Stimulated activated CD8-positive, alpha-beta memory T cell treated with anti-CD3 and anti-CD28 coated beads, Interleukin-4, amount 100 ng/mL, for 24 hours (primary cell): ENCODE results near the gene CD58.
"Not testable (repeated sequence)": the region's sequence is repeated elsewhere in the genome, so short reads cannot be mapped to it uniquely, and the experiment has no call there.

ENCODE experiments used
- DNase-seq: peaks from one replicate; pipeline ENCODE4 v3.0.0-alpha.2; 2020; ENCODE audit warnings: low read depth

CD58 gene

DNA sequence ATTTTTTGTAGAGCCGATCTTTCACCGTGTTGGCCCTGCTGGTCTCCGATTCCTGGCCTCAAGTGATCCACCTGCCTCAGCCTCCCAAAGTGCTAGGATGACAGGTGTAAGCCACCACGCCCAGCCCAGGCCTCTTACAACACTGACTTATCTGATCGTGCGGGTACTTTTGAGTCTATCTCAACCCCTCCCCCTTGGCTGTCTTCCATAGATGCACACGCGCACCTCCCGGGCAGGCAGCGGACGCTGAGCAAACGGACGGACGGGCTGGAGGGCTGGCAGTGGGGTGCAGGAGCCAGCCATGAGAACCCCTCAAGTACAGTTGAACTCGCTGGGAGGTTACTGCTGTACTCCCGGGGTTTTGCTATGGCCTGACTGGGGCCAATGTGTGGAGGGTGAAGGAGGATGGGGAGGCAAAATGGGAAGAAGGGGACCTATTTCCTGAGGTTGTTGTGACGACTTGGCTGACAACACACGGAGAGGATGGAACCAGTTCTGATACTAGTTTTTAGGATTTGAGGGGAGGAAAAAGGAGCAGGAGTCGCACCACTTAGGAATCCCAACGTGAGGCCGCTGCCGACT is 959 bp downstream of the CD58 start:
- DNase-seq = peak; percentile 19

- no peak for DNase-seq
Observed at GRCh38 chr1:116569381-116569670, 1.5 kb downstream of the CD58 start.

GRCh38 chr1:116568662-116569380 is 2.0 kb downstream of the CD58 start:
- DNase-seq = no peak

GRCh38 chr1:116567790-116568661 is 2.8 kb downstream of the CD58 start:
- no peak for DNase-seq

DNA sequence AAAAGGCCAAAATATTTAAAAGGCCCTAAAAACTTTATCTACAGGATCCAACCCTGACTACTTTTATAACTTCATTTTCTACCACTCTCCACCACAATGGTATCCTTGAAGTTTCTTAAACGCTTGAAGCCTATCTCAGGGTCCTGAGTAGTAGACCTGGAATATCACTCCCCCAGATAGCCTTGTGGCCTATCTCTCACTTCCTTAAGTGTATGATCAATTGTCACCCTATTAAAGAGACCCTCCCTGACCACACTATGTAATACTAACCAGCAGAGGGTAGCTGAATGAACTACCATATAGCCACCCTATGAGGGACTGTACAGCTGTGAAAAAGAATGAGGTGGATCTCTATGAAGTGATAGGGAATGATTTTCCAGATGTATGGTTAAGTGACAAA is 5.6 kb downstream of the CD58 start:
- no peak for DNase-seq

DNA sequence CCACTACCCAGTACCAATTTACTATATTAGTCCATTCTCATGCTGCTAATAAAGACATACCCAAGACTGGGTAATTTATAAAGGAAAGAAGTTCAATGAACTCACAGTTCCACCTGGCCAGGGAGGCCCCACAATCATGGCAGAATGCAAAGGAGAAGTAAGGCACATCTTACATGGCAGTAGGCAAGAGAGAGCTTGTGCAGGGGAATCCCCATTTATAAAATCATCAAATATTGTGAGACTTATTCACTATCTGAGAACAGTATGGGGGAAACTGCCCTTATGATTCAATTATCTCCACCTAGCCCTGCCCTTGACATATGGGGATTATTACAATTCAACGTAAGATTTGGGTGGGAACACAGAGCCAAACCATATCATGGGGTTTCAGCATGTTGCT is 6.4 kb downstream of the CD58 start:
- no peak for DNase-seq

DNA sequence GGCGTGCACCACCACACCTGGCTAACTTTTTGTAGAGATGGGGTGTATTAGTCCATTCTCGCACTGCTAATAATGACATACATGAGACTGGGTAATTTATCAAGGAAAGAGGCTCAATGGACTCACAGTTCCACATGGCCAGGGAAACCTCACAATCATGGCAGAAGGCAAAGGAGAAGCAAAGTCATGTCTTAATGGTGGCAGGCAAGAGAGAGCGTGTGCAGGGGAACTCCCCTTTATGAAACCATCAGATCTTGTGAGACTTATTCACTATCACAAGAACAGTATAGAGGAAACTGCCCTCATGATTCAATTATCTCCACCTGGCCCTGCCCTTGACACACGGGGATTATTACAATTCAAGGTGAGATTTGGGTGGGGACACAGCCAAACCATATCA is 8.4 kb downstream of the CD58 start:
- DNase-seq = not testable (repeated sequence)

- no peak for DNase-seq
Observed at GRCh38 chr1:116561563-116561962, 9.3 kb downstream of the CD58 start.

DNA sequence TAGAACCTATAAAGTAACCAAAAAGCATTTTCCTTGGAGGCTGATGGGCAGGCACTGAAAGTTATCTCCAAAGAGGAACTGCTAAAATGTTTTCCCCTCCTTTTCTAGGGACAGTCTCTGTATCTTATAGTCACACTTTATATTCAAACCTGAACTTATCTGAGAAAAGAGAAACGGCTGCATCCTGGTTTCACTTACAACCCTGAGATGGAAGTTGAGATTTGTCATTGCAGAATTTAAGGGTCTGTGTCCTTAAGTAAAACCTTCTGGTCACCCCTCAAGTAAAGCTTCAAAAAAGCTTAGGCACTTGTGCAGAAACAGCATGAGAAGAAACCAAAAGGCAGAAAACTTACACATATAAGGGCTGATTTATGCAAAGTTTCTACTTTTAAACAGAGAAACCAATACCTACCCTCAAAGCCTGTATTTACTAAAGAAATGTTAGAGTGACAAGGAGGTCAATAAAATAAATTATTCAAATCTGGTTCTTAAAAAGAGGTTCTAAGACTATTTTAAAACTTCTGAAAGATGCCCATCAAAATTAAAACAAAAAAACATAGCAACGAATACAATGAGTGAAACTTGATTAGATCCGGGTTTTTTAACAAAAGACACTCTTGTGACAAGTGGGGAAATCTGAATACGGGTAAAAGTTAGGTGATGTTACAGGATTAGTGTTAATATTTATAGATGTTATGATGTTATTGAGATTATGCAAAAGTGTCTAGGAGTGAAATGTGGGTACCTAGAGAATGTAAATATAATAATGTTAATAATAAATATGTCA is 9.9 kb downstream of the CD58 start:
- no peak for DNase-seq

DNA sequence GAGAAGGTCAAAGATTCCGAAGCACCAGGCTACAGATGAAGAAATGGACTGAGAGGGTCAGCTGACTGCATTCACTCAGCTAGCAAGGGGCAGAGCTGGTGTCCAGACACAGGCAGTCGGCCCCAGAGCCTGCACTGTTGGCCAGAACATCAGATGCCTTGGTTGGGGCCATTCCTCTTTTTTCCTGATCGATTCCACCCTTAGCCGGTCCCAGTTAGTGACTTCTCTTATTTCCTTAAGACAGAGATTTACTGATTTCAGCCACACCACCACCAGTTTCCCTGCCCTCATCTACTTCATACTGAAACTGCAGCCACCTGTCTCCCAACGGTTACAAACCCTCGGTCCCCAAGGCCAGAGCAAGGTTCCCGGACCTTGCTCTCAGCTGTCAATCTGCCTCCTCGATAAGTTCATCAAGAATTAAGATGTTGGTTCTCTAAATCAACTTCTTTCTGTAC is 11.5 kb downstream of the CD58 start:
- no peak for DNase-seq

DNA sequence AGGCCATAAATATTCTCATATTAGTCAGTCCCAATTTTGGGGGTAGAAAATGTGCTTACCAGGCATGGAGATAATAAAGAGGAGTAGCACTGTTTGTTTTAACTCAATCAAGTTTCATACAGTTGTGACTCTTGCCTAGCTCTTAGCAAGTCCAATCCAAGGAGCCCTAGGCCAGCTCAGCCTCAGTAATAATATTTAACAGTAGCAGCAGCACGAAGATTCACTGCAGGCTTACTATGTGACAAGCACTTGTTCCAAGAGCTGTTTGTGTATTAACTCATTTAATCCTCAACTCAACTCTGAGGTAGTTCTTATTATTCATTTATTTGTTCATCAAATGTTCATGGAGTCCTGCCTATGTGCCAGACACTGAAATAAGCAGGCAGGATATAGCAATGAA is 12.3 kb downstream of the CD58 start:
- no peak for DNase-seq

DNA sequence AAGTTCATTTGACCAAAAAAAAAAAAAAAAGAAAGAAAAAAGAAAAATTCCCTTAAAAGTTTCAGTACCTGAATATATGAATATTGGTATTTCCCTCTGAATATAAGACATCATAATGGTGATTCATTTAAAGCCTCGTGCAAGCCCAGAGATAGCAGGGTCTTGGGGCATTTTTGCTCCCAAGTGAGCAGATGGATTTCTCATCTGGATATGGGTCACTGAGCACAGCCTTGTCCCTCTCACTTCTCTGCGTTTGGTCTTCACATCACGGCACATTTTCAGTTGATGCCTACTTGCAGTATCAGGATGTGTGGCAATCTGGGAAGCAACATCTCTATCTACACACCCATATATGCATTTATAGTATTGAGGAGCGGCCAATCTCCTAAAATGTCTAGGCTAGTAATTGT is 12.7 kb downstream of the CD58 start:
- DNase-seq = no peak

- no peak for DNase-seq
Observed at GRCh38 chr1:116557323-116557878, 13.4 kb downstream of the CD58 start.

DNA sequence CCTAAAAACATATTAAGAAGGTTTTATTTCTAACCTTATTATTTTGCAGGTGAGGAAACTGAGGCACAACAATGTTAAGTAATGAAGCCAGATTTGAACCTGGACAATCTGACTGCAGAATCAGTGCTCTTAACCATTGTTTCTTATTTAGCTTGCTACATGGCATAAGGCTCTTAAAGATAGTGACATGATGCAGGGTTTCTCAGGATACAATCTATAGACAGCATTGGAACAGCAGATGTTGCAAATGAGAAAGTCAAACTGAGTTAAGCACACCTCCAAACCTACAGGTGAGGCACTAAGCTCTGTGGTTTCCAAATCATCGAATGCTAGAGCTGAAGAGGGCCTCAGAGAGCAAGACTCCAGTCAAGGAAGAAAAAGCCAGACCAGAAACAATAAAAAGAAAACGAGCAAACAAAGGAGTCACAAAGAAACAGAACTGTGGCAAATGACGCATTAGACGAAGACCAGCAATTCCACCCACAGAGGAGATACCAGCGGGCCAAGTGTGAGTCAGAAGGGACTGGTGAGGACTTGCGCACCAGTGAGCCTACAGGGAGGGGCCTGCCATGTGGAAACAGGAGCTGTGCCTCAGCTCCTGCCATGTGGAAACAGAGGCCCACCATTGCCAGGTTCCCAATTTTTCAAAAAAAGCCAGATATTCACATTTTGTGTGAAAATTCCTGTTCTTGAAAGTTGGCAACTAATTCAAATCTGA is 14.4 kb downstream of the CD58 start:
- DNase-seq = peak; percentile 58

DNA sequence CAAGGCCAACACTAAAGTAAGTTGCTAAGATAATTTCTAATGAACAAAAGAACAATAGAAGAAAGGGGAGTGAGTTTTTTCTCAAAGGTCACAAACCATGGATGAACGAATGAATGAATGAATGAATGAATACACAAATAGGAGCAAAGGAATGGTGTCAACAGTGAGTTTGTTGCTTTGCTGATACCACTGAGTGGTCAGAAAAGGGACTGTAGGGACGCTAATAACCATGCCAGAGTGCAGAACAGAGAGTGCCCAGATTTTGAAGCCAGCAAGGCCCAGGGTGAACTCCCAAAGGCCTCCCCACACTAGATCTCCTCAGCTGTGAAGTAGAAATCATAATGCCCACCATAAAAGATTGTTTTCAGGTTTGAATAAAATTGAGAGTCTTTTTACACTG is 15.9 kb downstream of the CD58 start:
- no peak for DNase-seq

- DNase-seq = no peak
Observed at GRCh38 chr1:116553386-116554115, 17.3 kb downstream of the CD58 start.

DNA sequence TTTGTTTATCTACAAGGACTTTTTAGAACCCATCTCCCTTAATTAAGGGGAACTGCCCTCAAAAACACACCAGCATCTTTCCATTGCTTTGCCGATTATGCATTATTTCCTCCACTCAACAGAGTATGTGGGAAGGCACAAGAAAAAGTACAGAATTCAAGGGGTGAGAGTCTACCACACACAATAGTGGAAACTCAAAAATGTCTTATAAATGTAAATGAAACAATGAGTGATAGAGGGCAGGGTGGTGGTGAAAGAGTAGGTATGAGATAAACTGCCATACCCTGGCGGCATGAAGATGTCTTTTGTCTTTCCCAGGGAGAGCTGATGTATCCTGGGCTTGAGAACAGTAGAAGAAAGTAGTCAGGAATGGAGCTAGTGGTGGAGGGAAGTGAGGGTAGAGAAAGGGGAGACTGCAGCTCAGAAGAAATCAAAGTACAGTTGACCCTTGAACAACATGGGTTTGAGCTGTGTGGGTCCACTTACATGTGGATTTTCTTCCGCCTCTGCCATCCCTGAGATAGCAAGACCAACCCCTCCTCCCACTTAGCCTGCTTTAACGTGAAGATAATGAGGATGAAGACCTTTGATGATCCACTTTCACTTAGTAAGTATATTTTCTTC is 24.4 kb downstream of the CD58 start:
- no peak for DNase-seq

DNA sequence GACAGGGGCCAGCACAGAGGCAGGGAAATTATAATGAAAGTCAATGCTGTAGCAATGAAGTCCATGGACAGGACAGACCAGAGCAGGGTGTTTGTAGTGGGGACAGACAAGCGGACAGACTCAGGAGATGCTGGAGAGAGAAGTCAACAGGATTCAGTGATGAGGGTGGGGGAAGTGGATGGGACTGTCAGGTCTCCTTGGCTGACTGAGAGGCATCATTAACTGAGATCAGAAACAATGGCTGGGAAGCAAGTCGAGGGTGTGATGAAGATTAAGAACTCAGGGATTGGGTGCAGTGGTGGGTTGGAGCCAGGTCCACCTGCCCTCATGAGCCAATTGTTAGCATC is 25.5 kb downstream of the CD58 start:
- no peak for DNase-seq

GRCh38 chr1:116544588-116545358 is 26.1 kb downstream of the CD58 start:
- no peak for DNase-seq

DNA sequence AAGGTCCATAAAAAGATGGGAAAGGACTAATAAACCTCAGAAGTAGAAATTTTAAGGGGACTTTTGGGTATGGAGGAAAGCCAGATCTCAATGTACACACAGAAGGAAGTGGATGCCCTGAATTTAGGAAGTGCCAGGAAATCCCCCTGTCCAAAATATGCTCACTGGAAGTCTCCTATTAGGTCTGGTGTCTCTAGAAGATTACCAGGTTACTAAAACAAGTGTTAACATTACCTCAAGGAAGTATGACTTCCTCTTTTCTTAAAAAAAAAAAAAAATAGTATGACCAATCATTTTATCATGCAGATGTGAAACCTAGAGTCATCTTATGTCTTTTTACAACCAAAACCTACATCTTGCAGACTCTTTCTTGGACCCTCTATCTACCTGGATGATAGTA is 30.7 kb downstream of the CD58 start:
- no peak for DNase-seq
